Smooth muscle cell (in vitro differentiated cells): ENCODE results near the gene SFMBT1. TPM values are rescaled to one million over a fixed set of nuclear protein-coding genes. Genes with fewer than 3 reads are reported as not detected.

ENCODE experiments used
- DNase-seq: peaks from one replicate; lab custom pipeline; 2025; ENCODE audit not compliant: unreplicated experiment; lab: John Stamatoyannopoulos, UW
- H2AFZ ChIP-seq: fragments of 200-600 bp; sonication (generic); 2 replicates; pipeline ENCODE4 v1.6.0; 2016; ENCODE audit warnings: antibody characterized with exemption, low read depth, mild to moderate bottlenecking
- H3F3A ChIP-seq: fragments of 200-600 bp; sonication (generic); 2 replicates; pipeline ENCODE4 v1.6.0; 2017; ENCODE audit warnings: antibody characterized with exemption, low read depth
- H3K27ac ChIP-seq: fragments of 200-600 bp; sonication (generic); 2 replicates; pipeline ENCODE4 v1.5.1; 2016; ENCODE audit warnings: low read depth, mild to moderate bottlenecking
- H3K27me3 ChIP-seq: fragments of 200-600 bp; sonication (generic); 2 replicates; pipeline ENCODE4 v1.6.1; 2016; ENCODE audit warnings: low read depth, mild to moderate bottlenecking
- H3K36me3 ChIP-seq: fragments of 200-600 bp; sonication (generic); 2 replicates; pipeline ENCODE4 v1.5.1; 2016; ENCODE audit warnings: low read depth
- H3K4me1 ChIP-seq: fragments of 200-600 bp; sonication (generic); 2 replicates; pipeline ENCODE4 v1.5.1; 2016; ENCODE audit warnings: low read depth
- H3K4me2 ChIP-seq: fragments of 200-600 bp; sonication (generic); 2 replicates; pipeline ENCODE4 v1.6.0; 2016; ENCODE audit warnings: mild to moderate bottlenecking
- H3K4me3 ChIP-seq: fragments of 200-600 bp; sonication (generic); 2 replicates; pipeline ENCODE4 v1.5.1; 2016; ENCODE audit warnings: mild to moderate bottlenecking
- H3K79me2 ChIP-seq: fragments of 200-600 bp; sonication (generic); 2 replicates; pipeline ENCODE4 v1.6.0; 2016; ENCODE audit warnings: low read depth, mild to moderate bottlenecking
- H3K9ac ChIP-seq: fragments of 200-600 bp; sonication (generic); 2 replicates; pipeline ENCODE4 v1.6.0; 2016; ENCODE audit warnings: low read depth
- H3K9me3 ChIP-seq: fragments of 200-600 bp; sonication (generic); replicated peaks from 2 replicates; pipeline ENCODE4 v1.5.1; 2016; ENCODE audit warnings: low read depth
- H4K20me1 ChIP-seq: fragments of 200-600 bp; sonication (generic); 2 replicates; pipeline ENCODE4 v1.6.0; 2016; ENCODE audit warnings: low read depth
- WGBS: methylation state at CpG from one replicate; pipeline ENCODE4 v1.1.7; 2016; ENCODE audit warnings: low lambda C conversion rate; 5-methylcytosine and 5-hydroxymethylcytosine counted together
- polyA plus RNA-seq: library from polyadenylated mRNA; unstranded; fragments of >200 nt; fragmentation: Nextera tagmentation; extraction: Ambion mirVana; gene quantifications from 2 replicates; pipeline ENCODE4 v1.2.1, GENCODE V29; 2016
- total RNA-seq: library from RNA; depleted of rRNA; stranded (reverse); fragments of >200 nt; gene quantifications from 2 replicates; pipeline ENCODE4 v1.2.3, GENCODE V29; 2014
- TF ChIP-seq, protein P1 (sequence below): fragments of 200-600 bp; sonication (generic); IDR thresholded peaks from 2 replicates; pipeline ENCODE4 v1.5.1; 2017; ENCODE audit warnings: borderline replicate concordance, mild to moderate bottlenecking, antibody characterized with exemption; ENCODE audit not compliant: insufficient read depth, poor library complexity, severe bottlenecking

SFMBT1 gene
- total and polyA plus RNA-seq, 2 experiments from 2014 or later: 1.4 to 2.2 TPM

GRCh38 chr3:53022647-53023046 is 23.2 kb downstream of the SFMBT1 start:
- H3K4me3 ChIP-seq: no peak overlapping the region
- H3K36me3 ChIP-seq: no peaks in the 10 kb centered on the region
- H3F3A ChIP-seq: no peaks in the 10 kb centered on the region
- TF ChIP-seq, protein P1, sequence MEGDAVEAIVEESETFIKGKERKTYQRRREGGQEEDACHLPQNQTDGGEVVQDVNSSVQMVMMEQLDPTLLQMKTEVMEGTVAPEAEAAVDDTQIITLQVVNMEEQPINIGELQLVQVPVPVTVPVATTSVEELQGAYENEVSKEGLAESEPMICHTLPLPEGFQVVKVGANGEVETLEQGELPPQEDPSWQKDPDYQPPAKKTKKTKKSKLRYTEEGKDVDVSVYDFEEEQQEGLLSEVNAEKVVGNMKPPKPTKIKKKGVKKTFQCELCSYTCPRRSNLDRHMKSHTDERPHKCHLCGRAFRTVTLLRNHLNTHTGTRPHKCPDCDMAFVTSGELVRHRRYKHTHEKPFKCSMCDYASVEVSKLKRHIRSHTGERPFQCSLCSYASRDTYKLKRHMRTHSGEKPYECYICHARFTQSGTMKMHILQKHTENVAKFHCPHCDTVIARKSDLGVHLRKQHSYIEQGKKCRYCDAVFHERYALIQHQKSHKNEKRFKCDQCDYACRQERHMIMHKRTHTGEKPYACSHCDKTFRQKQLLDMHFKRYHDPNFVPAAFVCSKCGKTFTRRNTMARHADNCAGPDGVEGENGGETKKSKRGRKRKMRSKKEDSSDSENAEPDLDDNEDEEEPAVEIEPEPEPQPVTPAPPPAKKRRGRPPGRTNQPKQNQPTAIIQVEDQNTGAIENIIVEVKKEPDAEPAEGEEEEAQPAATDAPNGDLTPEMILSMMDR: no peak
- H2AFZ ChIP-seq: no peak overlapping the region
- no peaks in the 10 kb centered on the region for H3K27me3 ChIP-seq
- H3K9me3 ChIP-seq: no peaks in the 10 kb centered on the region
- no peaks in the 10 kb centered on the region for H3K79me2 ChIP-seq
- no peak overlapping the region for H3K4me2 ChIP-seq
- H3K9ac ChIP-seq: no peak overlapping the region
- H3K4me1 ChIP-seq: no peaks in the 10 kb centered on the region
- no peak for DNase-seq
- no peak overlapping the region for H3K27ac ChIP-seq
- WGBS: 90% methylated on average over 3 of the region's 3 CpGs
- no peaks in the 10 kb centered on the region for H4K20me1 ChIP-seq

DNA sequence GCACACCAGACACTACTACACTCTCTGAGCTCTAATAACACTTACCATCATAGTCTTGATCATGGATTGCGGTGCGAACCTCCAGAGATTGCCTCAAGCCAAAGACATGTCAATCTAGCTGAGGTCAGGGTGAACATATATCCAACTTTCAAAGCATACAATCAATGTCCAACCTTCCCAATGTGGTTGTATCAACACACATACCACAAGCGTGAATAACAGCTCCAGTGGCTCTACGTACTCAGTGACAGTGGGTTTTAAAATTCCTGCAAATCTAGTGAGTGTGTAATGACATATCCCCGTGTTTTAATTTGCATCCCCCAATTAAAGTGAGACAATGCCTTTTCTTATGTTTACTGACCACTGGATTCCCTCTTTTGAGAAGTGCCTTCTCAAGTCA is 29.6 kb downstream of the SFMBT1 start:
- Histone ChIP-seq H3K79me2 (no peaks in the 10 kb centered on the region), H3K9me3 (no peaks in the 10 kb centered on the region), H3K36me3 (no peaks in the 10 kb centered on the region), H4K20me1 (no peaks in the 10 kb centered on the region), H3K4me3 (no peak overlapping the region), H3F3A (no peaks in the 10 kb centered on the region), H3K27ac (no peak overlapping the region), H3K27me3 (no peaks in the 10 kb centered on the region), H3K4me1 (no peaks in the 10 kb centered on the region), H3K9ac (no peak overlapping the region), H2AFZ (no peak overlapping the region), H3K4me2 (no peak overlapping the region)
- no peak for DNase-seq
- 78% methylated on average over 5 of the region's 5 CpGs for WGBS
- TF ChIP-seq, protein P1: no peak

GRCh38 chr3:53011324-53011723 is 34.5 kb downstream of the SFMBT1 start:
- 93% methylated on average over 3 of the region's 3 CpGs for WGBS
- DNase-seq: no peak
- H3K9ac ChIP-seq: no peak overlapping the region

More at GRCh38 chr3:53011324-53011723, 34.5 kb downstream of the SFMBT1 start:
- no peaks in the 10 kb centered on the region for H3K36me3 ChIP-seq
- no peak overlapping the region for H2AFZ ChIP-seq
- TF ChIP-seq, protein P1: no peak
- no peaks in the 10 kb centered on the region for H4K20me1 ChIP-seq
- H3K4me3 ChIP-seq: no peak overlapping the region
- no peaks in the 10 kb centered on the region for H3K79me2 ChIP-seq
- H3F3A ChIP-seq: no peaks in the 10 kb centered on the region
- H3K27ac ChIP-seq: no peak overlapping the region
- no peaks in the 10 kb centered on the region for H3K4me1 ChIP-seq
- H3K9me3 ChIP-seq: no peaks in the 10 kb centered on the region
- H3K27me3 ChIP-seq: no peaks in the 10 kb centered on the region
- no peak overlapping the region for H3K4me2 ChIP-seq
